ENCODE results near the gene CTLA4.
"Not testable (repeated sequence)": the region's sequence is repeated elsewhere in the genome, so short reads cannot be mapped to it uniquely, and the experiment has no call there.

Gene CTLA4

GRCh38 chr2:203858176-203858575 lies 9.4 kb upstream of the CTLA4 start:
- FAIRE-seq: no peak

GRCh38 chr2:203859030-203859789 lies 8.4 kb upstream of the CTLA4 start:
- no peak for FAIRE-seq

- no peak for FAIRE-seq
Observed at GRCh38 chr2:203861197-203861596, 6.4 kb upstream of the CTLA4 start.

GRCh38 chr2:203861607-203862006 lies 6.0 kb upstream of the CTLA4 start:
- no peak for FAIRE-seq

GRCh38 chr2:203869223-203870042 lies 1.9 kb downstream of the CTLA4 start:
- FAIRE-seq: no peak

GRCh38 chr2:203870481-203870880 lies 2.9 kb downstream of the CTLA4 start:
- no peak for FAIRE-seq

- FAIRE-seq: no peak
Observed at GRCh38 chr2:203870941-203871340, 3.4 kb downstream of the CTLA4 start.

GRCh38 chr2:203871371-203871983 lies 3.9 kb downstream of the CTLA4 start:
- no peak for FAIRE-seq

- FAIRE-seq: no peak
Observed at GRCh38 chr2:203873461-203873860, 5.9 kb downstream of the CTLA4 start.

- no peak for FAIRE-seq
Observed at GRCh38 chr2:203873921-203874631, 6.5 kb downstream of the CTLA4 start.

- no peak for FAIRE-seq
Observed at GRCh38 chr2:203875471-203875870, 7.9 kb downstream of the CTLA4 start.

GRCh38 chr2:203876328-203876727 lies 8.8 kb downstream of the CTLA4 start:
- no peak for FAIRE-seq

- no peak for FAIRE-seq
Observed at GRCh38 chr2:203878063-203878462, 10.5 kb downstream of the CTLA4 start.

GRCh38 chr2:203880557-203881125 lies 13.1 kb downstream of the CTLA4 start:
- no peak for FAIRE-seq

GRCh38 chr2:203881185-203881584 lies 13.6 kb downstream of the CTLA4 start:
- not testable (repeated sequence) for FAIRE-seq

- no peak for FAIRE-seq
Observed at GRCh38 chr2:203882551-203882950, 15.0 kb downstream of the CTLA4 start.

- FAIRE-seq: no peak
Observed at GRCh38 chr2:203886661-203887151, 19.1 kb downstream of the CTLA4 start.

GRCh38 chr2:203887677-203888076 lies 20.1 kb downstream of the CTLA4 start:
- no peak for FAIRE-seq

GRCh38 chr2:203889542-203889941 lies 22.0 kb downstream of the CTLA4 start:
- FAIRE-seq: no peak

GRCh38 chr2:203889944-203890343 lies 22.4 kb downstream of the CTLA4 start:
- FAIRE-seq: no peak

GRCh38 chr2:203890733-203891132 lies 23.2 kb downstream of the CTLA4 start:
- FAIRE-seq: no peak

GRCh38 chr2:203891474-203891873 lies 23.9 kb downstream of the CTLA4 start:
- FAIRE-seq: no peak

GRCh38 chr2:203892207-203892606 lies 24.6 kb downstream of the CTLA4 start:
- no peak for FAIRE-seq
